Breast epithelium (tissue), 3 donors: ENCODE measurements around the gene PNKD.

Experiments
- POLR2A ChIP-seq: fragments of 450-650 bp; IDR thresholded peaks from one replicate; pipeline ENCODE4 v1.6.1; 2016; ENCODE audit warnings: antibody characterized with exemption, mild to moderate bottlenecking, moderate library complexity
- TF ChIP-seq, protein P1 (sequence below), 3 donors: fragments of 450-650 bp; IDR thresholded peaks; one replicate each; pipeline ENCODE4 v1.5.1; 2016 to 2017; ENCODE audit warnings: antibody characterized with exemption in 3 of 3, mild to moderate bottlenecking in 3 of 3, moderate library complexity in 3 of 3

DNA sequence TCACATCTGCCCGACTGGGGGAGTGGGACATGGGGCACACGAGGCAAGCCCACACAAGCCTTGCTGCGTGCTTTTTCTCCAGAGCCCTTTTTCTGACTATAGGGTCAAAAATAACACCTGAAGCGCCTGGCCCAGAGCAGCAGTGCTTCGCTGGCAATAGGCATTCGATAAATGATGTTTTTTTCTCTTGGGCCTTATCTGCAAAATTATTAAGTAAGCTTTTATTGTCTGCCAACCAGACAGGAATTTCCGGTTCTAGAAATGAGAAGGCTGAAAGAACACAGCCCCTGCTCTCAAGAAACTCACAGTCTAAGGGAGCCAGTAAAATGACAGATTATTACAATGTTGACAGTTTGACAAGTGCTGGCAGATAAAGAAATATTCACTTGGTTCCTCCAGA is 24.7 kb downstream of the PNKD start:
- TF ChIP-seq, protein P1, sequence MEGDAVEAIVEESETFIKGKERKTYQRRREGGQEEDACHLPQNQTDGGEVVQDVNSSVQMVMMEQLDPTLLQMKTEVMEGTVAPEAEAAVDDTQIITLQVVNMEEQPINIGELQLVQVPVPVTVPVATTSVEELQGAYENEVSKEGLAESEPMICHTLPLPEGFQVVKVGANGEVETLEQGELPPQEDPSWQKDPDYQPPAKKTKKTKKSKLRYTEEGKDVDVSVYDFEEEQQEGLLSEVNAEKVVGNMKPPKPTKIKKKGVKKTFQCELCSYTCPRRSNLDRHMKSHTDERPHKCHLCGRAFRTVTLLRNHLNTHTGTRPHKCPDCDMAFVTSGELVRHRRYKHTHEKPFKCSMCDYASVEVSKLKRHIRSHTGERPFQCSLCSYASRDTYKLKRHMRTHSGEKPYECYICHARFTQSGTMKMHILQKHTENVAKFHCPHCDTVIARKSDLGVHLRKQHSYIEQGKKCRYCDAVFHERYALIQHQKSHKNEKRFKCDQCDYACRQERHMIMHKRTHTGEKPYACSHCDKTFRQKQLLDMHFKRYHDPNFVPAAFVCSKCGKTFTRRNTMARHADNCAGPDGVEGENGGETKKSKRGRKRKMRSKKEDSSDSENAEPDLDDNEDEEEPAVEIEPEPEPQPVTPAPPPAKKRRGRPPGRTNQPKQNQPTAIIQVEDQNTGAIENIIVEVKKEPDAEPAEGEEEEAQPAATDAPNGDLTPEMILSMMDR (IDR thresholded peaks at IDR 0.05) = no peak
- no peak for TF ChIP-seq POLR2A
